C4-2B (cell line): ENCODE data around the gene BHLHA15.

ENCODE experiments used
- CTCF ChIP-seq: fragments of 450-650 bp; conservative IDR thresholded peaks from 2 replicates; pipeline ENCODE4 v1.5.1; 2017; ENCODE audit warnings: mild to moderate bottlenecking
- ZFX ChIP-seq: fragments of 450-650 bp; IDR thresholded peaks from 2 replicates; pipeline ENCODE4 v1.6.1; 2017

GRCh38 chr7:98189559-98189958 is 21.7 kb upstream of the BHLHA15 start:
- TF ChIP-seq CTCF (no peak), ZFX (no peak)
